WTC11 (cell line): ENCODE results near the gene TMTC2. TPM values are rescaled to one million over a fixed set of nuclear protein-coding genes. Genes with fewer than 3 reads are reported as not detected.

Experiments
- ATAC-seq: fragments of 200-7000 bp; cut with Tn5 transposase; 2 replicates; pipeline ENCODE4 v1.10.0; 2021; ENCODE audit warnings: mild to moderate bottlenecking, moderate library complexity
- CTCF ChIA-PET: fragments of 300-600 bp; sonication (Branson Sonifier 250); formaldehyde crosslinking; loops from one replicate; lab custom pipeline; 2021; ENCODE audit warnings: antibody characterized with exemption; lab: Charles Lee
- POLR2A ChIA-PET: fragments of 350-600 bp; sonication (Branson Sonifier 250); formaldehyde crosslinking; loops from one replicate; lab custom pipeline; 2021; ENCODE audit warnings: antibody characterized with exemption; lab: Charles Lee
- DNase-seq: peaks from one replicate; pipeline ENCODE4 v3.0.0; 2021; ENCODE audit warnings: low spot score
- H3K27ac Mint-ChIP-seq: 2 replicates; pipeline ENCODE4 v1.8.0; 2021; ENCODE audit warnings: mixed read lengths
- H3K27me3 Mint-ChIP-seq: 2 replicates; pipeline ENCODE4 v1.8.0; 2021; ENCODE audit warnings: low read depth, mild to moderate bottlenecking, moderate library complexity, mixed read lengths
- H3K36me3 Mint-ChIP-seq: 2 replicates; pipeline ENCODE4 v1.8.0; 2021; ENCODE audit warnings: mixed read lengths
- H3K4me1 Mint-ChIP-seq: 2 replicates; pipeline ENCODE4 v1.8.0; 2022; ENCODE audit warnings: mixed read lengths
- H3K4me3 Mint-ChIP-seq: 2 replicates; pipeline ENCODE4 v1.8.0; 2021; ENCODE audit warnings: mild to moderate bottlenecking, moderate library complexity, mixed read lengths
- H3K9me3 Mint-ChIP-seq: 2 replicates; pipeline ENCODE4 v1.8.0; 2021; ENCODE audit warnings: mixed read lengths
- AFF4 ChIP-seq: sonication (generic); formaldehyde crosslinking; IDR thresholded peaks from 2 replicates; pipeline ENCODE4 v1.8.1; 2023; ENCODE audit warnings: mild to moderate bottlenecking, missing genetic modification reagents, borderline replicate concordance
- ATF2 ChIP-seq: sonication (generic); formaldehyde crosslinking; IDR thresholded peaks from 2 replicates; pipeline ENCODE4 v1.8.1; 2022; ENCODE audit warnings: low read depth, missing genetic modification reagents, borderline replicate concordance
- E2F5 ChIP-seq: sonication (generic); formaldehyde crosslinking; IDR thresholded peaks from 2 replicates; pipeline ENCODE4 v1.8.1; 2022; ENCODE audit warnings: mild to moderate bottlenecking, moderate library complexity, missing genetic modification reagents
- EMX1 ChIP-seq: fragments of 250-450 bp; sonication (Bioruptor Pico); IDR thresholded peaks from 2 replicates; pipeline ENCODE4 v1.8.0; 2021; ENCODE audit warnings: mild to moderate bottlenecking
- ETV6 ChIP-seq: sonication (generic); formaldehyde crosslinking; IDR thresholded peaks from 2 replicates; pipeline ENCODE4 v1.8.1; 2022; ENCODE audit warnings: mild to moderate bottlenecking, missing genetic modification reagents
- GTF2I ChIP-seq: fragments of 250-450 bp; sonication (Bioruptor Pico); conservative IDR thresholded peaks from 2 replicates; pipeline ENCODE4 v1.4.0; 2021; ENCODE audit warnings: mild to moderate bottlenecking
- IRF2 ChIP-seq: sonication (generic); formaldehyde crosslinking; IDR thresholded peaks from 2 replicates; pipeline ENCODE4 v1.8.0; 2022; ENCODE audit warnings: low read depth, missing genetic modification reagents, borderline replicate concordance
- KAT7 ChIP-seq: sonication (generic); formaldehyde crosslinking; IDR thresholded peaks from 2 replicates; pipeline ENCODE4 v1.8.1; 2023; ENCODE audit warnings: missing genetic modification reagents, mild to moderate bottlenecking, borderline replicate concordance
- NFATC4 ChIP-seq: fragments of 250-450 bp; sonication (Bioruptor Pico); IDR thresholded peaks from 2 replicates; pipeline ENCODE4 v1.9.0; 2021; ENCODE audit warnings: mild to moderate bottlenecking
- NR1H2 ChIP-seq: sonication (generic); formaldehyde crosslinking; IDR thresholded peaks from 2 replicates; pipeline ENCODE4 v1.9.0; 2021; ENCODE audit warnings: mild to moderate bottlenecking, moderate library complexity, missing genetic modification reagents
- NR3C1 ChIP-seq: sonication (generic); formaldehyde crosslinking; conservative IDR thresholded peaks from 2 replicates; pipeline ENCODE4 v1.8.1; 2023; ENCODE audit warnings: low read depth, mild to moderate bottlenecking, missing genetic modification reagents
- PREB ChIP-seq: sonication (generic); formaldehyde crosslinking; IDR thresholded peaks from 2 replicates; pipeline ENCODE4 v1.8.1; 2022; ENCODE audit warnings: mild to moderate bottlenecking, missing genetic modification reagents, moderate library complexity, borderline replicate concordance
- PRRX2 ChIP-seq: fragments of 250-450 bp; sonication (Bioruptor Pico); IDR thresholded peaks from 2 replicates; pipeline ENCODE4 v1.8.0; 2021; ENCODE audit warnings: mild to moderate bottlenecking
- RELA ChIP-seq: sonication (generic); formaldehyde crosslinking; IDR thresholded peaks from 2 replicates; pipeline ENCODE4 v1.8.1; 2022; ENCODE audit warnings: missing genetic modification reagents, mild to moderate bottlenecking, borderline replicate concordance
- SMAD4 ChIP-seq: sonication (generic); formaldehyde crosslinking; IDR thresholded peaks from 2 replicates; pipeline ENCODE4 v1.8.0; 2022; ENCODE audit warnings: mild to moderate bottlenecking, missing genetic modification reagents
- SOX15 ChIP-seq: fragments of 250-450 bp; sonication (Bioruptor Pico); IDR thresholded peaks from 2 replicates; pipeline ENCODE4 v1.9.0; 2021; ENCODE audit warnings: mild to moderate bottlenecking
- SP1 ChIP-seq: sonication (generic); formaldehyde crosslinking; conservative IDR thresholded peaks from 2 replicates; pipeline ENCODE4 v1.8.1; 2022; ENCODE audit warnings: missing genetic modification reagents
- USF2 ChIP-seq: sonication (generic); formaldehyde crosslinking; IDR thresholded peaks from 2 replicates; pipeline ENCODE4 v1.8.1; 2023; ENCODE audit warnings: mild to moderate bottlenecking, missing genetic modification reagents, moderate library complexity
- ZMAT4 ChIP-seq: fragments of 250-450 bp; sonication (Bioruptor Pico); IDR thresholded peaks from 2 replicates; pipeline ENCODE4 v1.9.0; 2021; ENCODE audit warnings: mild to moderate bottlenecking
- ZNF121 ChIP-seq: sonication (generic); formaldehyde crosslinking; IDR thresholded peaks from 2 replicates; pipeline ENCODE4 v1.8.0; 2023; ENCODE audit warnings: missing genetic modification reagents
- ZNF232 ChIP-seq: sonication (generic); formaldehyde crosslinking; IDR thresholded peaks from 2 replicates; pipeline ENCODE4 v1.8.0; 2022; ENCODE audit warnings: mild to moderate bottlenecking, missing genetic modification reagents
- ZNF317 ChIP-seq: sonication (generic); formaldehyde crosslinking; IDR thresholded peaks from 2 replicates; pipeline ENCODE4 v1.8.1; 2023; ENCODE audit warnings: low read depth, mild to moderate bottlenecking, moderate library complexity, missing genetic modification reagents, borderline replicate concordance
- ZNF396 ChIP-seq: fragments of 250-450 bp; sonication (Bioruptor Pico); IDR thresholded peaks from 2 replicates; pipeline ENCODE4 v1.8.0; 2021; ENCODE audit warnings: mild to moderate bottlenecking, moderate library complexity, borderline replicate concordance
- ZNF671 ChIP-seq: fragments of 250-450 bp; sonication (Bioruptor Pico); IDR thresholded peaks from 2 replicates; pipeline ENCODE4 v1.8.0; 2021; ENCODE audit warnings: mild to moderate bottlenecking
- total RNA-seq: library from RNA; stranded (reverse); gene quantifications from 3 replicates; pipeline ENCODE4 v1.2.3, GENCODE V29; 2021

Gene TMTC2
- total RNA-seq, 1 experiment from 2014 or later = 6.4 TPM

- no peaks in the 10 kb centered on the region; the same call in 1 of the 2 replicates for H3K4me1 Mint-ChIP-seq
- ChIA-PET CTCF (no interaction called here), POLR2A (no interaction called here)
- no peak overlapping the region for H3K4me3 Mint-ChIP-seq
- H3K36me3 Mint-ChIP-seq = no peaks in the 10 kb centered on the region
- H3K27ac Mint-ChIP-seq = no peak overlapping the region
- ATAC-seq (no peak), DNase-seq (no peak)
- no peaks in the 10 kb centered on the region for H3K9me3 Mint-ChIP-seq
- no peak for TF ChIP-seq PRRX2
- no peak for TF ChIP-seq NFATC4 (CRISPR knock-in tag)
- no peak for TF ChIP-seq ZNF671 (CRISPR knock-in tag)
- TF ChIP-seq IRF2 (CRISPR knock-in tag) = no peak
- no peak for TF ChIP-seq EMX1
- TF ChIP-seq SOX15 (CRISPR knock-in tag) = no peak
- no peak for TF ChIP-seq RELA (CRISPR knock-in tag)
- TF ChIP-seq ETV6 (CRISPR knock-in tag) = no peak
- no peak for TF ChIP-seq ZNF232 (CRISPR knock-in tag)
- no peak for TF ChIP-seq SMAD4 (CRISPR knock-in tag)
- TF ChIP-seq ZNF317 (CRISPR knock-in tag) = no peak
- TF ChIP-seq E2F5 (CRISPR knock-in tag) = no peak
- no peak for TF ChIP-seq USF2 (CRISPR knock-in tag)
- TF ChIP-seq NR1H2 (CRISPR knock-in tag) = no peak
- TF ChIP-seq ZNF396 (CRISPR knock-in tag) = no peak
- no peak for TF ChIP-seq NR3C1 (CRISPR knock-in tag)
- TF ChIP-seq KAT7 (CRISPR knock-in tag) = no peak
- no peak for TF ChIP-seq GTF2I (CRISPR knock-in tag)
- TF ChIP-seq ZNF121 (CRISPR knock-in tag) = no peak
- no peak for TF ChIP-seq ZMAT4
- no peaks in the 10 kb centered on the region for H3K27me3 Mint-ChIP-seq
Observed at GRCh38 chr12:82883394-82884355, 197.0 kb downstream of the TMTC2 start.

GRCh38 chr12:82886671-82887340 lies 200.1 kb downstream of the TMTC2 start:
- H3K36me3 Mint-ChIP-seq = no peaks in the 10 kb centered on the region
- POLR2A ChIA-PET = no interaction called here
- no peaks in the 10 kb centered on the region for H3K9me3 Mint-ChIP-seq
- H3K4me3 Mint-ChIP-seq = no peak overlapping the region
- DNase-seq (no peak), ATAC-seq (no peak)
- CTCF ChIA-PET = no interaction called here
- TF ChIP-seq ATF2 (CRISPR knock-in tag) (no peak), SP1 (CRISPR knock-in tag) (no peak), AFF4 (CRISPR knock-in tag) (no peak), PREB (CRISPR knock-in tag) (no peak)
- no peaks in the 10 kb centered on the region for H3K27me3 Mint-ChIP-seq
- no peak overlapping the region for H3K27ac Mint-ChIP-seq
- H3K4me1 Mint-ChIP-seq = no peaks in the 10 kb centered on the region
